Heart left ventricle (tissue), 13 donors: ENCODE measurements around the gene MRPL38.

Experiments used
- CTCF ChIP-seq, 12 donors: fragments of 200-600 bp; sonication (generic) in 4 of 12; IDR thresholded peaks; one replicate each; pipeline versions ENCODE4 v1.5.0 to v1.8.0; 2018 to 2022; ENCODE audit warnings: antibody characterized with exemption in 12 of 12, mild to moderate bottlenecking in 5 of 12
- POLR2A ChIP-seq, 2 donors: fragments of 450-650 bp; IDR thresholded peaks; one replicate each; pipeline ENCODE4 v1.6.1; 2017; ENCODE audit warnings: antibody characterized with exemption in 2 of 2, mild to moderate bottlenecking in 2 of 2, moderate library complexity in 2 of 2
- donor health status: ischemic (EF 13 %, LVEDD 7.1; RV severe dilation, severe dysfunction).
- donor health status: DM: no; HTN: yes; CAD: no.
- donor health status: DM: no; HTN: no; CAD: no.
- donor health status: ischemic (EF 25% LVEDD 6.9; RV normal size, moderate dysfunction).
- donor health status: ischemic (EF 25% LVEDD 5.7; RV mildly dilated, moderate dysfunction).
- donor health status: ischemic (EF 35%, LVEDD 5.7; RV mildly dilated, moderate dysfunction).
- donor health status: nonischemic (EF 11% LVEDD 7.7; RV severe dilation, severe dysfunction).
- donor health status: DM: yes; HTN: yes; CAD: no.
- donor health status: PGD.
- donor health status: ischemic (EF 29% LVEDD 5.4; RV normal size, mild dysfunction).
- donor health status: nonischemic (EF 23%, LVEDD 6.1; RV moderate dilation, normal function).

- TF ChIP-seq CTCF (IDR thresholded peaks at IDR 0.05), result peak in 11 of 12 donors; percentile 28 to 73 (median 55)
- peak in 1 of 2 donors; percentile 84 for TF ChIP-seq POLR2A (IDR thresholded peaks at IDR 0.05)
Observed at GRCh38 chr17:75896415-75897159, 8.1 kb downstream of the MRPL38 start, which contains the start of gene TRIM65.
